GM10266 (cell line): Measurements from ENCODE around the gene MAP2K1.
"Not testable (repeated sequence)": the region's sequence is repeated elsewhere in the genome, so short reads cannot be mapped to it uniquely, and the experiment has no call there.

Experiments used
- DNase-seq: peaks from one replicate; pipeline ENCODE4 v3.0.0; 2012; ENCODE audit errors: extremely low spot score
- TF ChIP-seq, protein P1 (sequence below): IDR thresholded peaks from 2 replicates; pipeline ENCODE4 v1.5.1; 2012; ENCODE audit warnings: mild to moderate bottlenecking, low read depth; ENCODE audit not compliant: control insufficient read depth, insufficient read depth; ENCODE audit errors: missing control alignments

MAP2K1 gene

DNA sequence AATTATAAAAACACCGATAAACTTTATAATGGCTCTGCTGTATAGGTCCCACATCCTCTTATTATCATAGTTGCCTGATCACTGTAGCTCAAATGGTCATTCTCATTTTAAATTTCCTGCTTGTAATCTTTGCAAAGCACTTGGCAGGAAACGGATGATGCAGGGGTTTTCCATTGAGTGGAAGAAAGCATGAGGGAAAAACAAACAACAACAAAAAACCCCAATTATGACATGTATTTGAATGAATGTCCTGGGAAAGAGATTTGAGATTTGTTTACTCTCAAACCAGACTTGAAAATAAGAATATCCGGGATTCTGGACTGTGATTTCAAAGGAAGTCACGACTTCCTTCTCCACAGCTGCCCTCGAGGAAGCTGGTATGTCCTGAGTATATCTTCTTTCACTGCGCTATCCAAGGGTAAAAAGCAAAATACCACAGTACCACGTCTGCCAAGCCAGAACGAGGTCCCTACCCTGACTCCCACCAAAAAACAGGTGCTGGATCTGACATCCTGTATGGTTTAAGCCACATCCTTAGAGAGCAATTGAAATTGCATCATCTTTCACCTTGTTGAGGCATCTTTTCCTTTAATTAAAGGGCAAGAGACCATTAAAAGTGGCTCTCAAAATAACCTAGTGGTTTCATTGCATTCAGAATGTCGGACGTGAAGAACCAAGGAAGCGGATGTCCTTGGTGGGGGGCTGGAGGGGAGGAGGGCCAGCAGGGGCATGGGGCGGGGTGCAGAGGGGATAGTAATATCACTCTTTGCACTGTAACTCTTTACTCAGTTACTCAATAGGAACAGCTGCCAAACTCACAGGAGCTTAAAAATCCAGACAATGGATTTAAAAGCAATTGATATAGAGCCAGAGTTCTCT lies 16.7 kb upstream of the MAP2K1 start:
- TF ChIP-seq, protein P1, sequence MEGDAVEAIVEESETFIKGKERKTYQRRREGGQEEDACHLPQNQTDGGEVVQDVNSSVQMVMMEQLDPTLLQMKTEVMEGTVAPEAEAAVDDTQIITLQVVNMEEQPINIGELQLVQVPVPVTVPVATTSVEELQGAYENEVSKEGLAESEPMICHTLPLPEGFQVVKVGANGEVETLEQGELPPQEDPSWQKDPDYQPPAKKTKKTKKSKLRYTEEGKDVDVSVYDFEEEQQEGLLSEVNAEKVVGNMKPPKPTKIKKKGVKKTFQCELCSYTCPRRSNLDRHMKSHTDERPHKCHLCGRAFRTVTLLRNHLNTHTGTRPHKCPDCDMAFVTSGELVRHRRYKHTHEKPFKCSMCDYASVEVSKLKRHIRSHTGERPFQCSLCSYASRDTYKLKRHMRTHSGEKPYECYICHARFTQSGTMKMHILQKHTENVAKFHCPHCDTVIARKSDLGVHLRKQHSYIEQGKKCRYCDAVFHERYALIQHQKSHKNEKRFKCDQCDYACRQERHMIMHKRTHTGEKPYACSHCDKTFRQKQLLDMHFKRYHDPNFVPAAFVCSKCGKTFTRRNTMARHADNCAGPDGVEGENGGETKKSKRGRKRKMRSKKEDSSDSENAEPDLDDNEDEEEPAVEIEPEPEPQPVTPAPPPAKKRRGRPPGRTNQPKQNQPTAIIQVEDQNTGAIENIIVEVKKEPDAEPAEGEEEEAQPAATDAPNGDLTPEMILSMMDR, result no peak
- peak; percentile 47 for DNase-seq

DNA sequence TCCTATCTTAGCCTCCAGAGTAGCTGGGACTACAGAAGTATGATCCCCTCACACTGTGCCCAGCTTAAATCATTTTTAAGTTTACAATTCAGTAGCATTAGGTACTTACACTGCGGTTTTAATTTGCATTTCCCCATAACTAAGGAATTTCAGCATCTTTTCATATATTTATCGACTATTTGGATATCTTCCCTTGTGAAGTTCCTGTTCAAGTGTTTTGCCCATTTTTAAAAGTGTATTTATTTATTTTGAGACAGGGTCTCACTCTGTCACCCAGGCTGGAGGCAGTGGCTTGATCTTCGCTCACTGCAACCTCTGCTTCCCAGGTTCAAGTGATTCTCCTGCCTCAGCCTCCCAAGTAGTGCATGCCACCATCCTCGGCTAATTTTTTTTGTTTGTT lies 12.5 kb upstream of the MAP2K1 start:
- DNase-seq, result no peak
- TF ChIP-seq, protein P1, result no peak

DNA sequence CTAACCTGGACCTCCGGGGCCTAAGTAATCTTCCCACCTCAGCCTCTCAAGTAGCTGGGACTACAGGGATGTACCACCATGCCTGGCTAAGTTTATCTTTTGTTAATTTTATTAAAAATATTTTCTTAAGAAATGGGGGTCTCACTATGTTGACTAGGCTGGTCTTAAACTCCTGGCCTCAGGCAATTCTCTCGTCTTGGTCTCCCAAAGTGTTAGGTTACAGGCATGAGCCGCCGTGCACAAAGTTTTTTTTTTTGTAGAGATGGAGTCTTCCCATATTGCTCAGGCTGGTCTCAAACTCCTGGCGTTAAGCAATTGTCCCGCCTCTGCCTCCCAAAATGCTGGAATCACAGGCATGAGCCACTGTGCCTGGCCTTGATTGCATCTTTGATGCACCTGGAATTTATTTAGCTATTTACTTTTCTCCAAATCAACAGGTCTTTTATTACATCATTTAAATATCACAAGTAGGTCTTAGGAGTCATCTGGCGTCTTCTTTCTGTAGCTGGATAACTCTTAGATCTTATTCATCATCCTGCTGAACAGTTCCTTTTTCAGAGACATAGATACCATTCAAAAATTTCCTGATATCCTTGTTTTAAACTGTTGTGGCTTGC lies 7.8 kb upstream of the MAP2K1 start:
- TF ChIP-seq, protein P1, result no peak
- DNase-seq, result no peak

DNA sequence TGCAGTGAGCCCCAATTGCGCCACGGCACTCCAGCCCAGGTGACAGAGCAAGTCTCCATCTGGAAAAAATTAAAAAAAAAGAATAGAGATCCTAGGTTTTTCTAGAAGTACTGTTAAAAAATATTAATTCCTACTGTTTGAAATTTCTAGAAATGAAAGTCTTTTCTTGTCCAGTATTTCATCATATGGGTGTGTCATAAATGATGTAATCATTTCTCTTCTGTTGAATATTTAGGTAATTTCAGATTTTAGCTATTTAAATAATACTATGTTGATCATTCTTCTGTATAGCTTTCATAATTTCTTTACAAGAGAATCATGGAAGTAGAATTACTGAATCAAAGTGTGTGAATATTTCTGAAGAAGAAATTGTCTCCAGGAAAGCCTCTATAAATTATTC lies 5.3 kb upstream of the MAP2K1 start:
- DNase-seq, result not testable (repeated sequence)

DNA sequence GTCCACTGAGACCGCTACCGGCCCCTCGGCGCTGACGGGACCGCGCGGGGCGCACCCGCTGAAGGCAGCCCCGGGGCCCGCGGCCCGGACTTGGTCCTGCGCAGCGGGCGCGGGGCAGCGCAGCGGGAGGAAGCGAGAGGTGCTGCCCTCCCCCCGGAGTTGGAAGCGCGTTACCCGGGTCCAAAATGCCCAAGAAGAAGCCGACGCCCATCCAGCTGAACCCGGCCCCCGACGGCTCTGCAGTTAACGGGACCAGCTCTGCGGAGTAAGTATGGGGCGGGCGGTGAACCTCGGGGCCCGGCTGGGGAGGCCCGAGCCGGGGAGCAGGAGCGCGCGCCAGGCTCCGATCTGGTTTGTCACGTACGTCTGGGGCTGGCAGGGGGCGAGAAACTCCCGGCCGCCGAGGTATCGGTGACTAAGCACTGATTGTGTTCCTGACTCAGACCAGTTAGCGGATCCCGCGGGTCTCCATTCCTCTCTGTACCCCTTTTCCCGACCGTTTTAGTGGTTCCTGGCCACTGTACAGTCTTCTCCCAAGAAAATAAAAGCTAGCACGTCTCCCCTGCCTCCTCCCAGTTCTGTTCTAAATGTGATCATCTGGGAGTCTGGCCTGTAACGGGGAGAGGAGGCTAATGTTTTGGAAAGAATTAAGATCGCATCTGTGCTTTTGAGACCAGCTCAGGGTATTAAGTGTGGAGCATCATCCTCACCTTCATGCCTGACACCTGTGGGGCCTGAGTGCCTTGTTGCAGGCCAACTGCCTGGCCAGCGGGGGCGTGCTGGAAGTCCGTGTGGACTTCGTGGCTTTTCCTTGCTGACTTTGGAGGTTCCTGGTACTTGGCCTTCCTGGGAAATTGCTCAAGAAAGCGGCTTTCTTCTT lies 691 bp downstream of the MAP2K1 start:
- TF ChIP-seq, protein P1, result peak; percentile 48
- peak; percentile 61 for DNase-seq

DNA sequence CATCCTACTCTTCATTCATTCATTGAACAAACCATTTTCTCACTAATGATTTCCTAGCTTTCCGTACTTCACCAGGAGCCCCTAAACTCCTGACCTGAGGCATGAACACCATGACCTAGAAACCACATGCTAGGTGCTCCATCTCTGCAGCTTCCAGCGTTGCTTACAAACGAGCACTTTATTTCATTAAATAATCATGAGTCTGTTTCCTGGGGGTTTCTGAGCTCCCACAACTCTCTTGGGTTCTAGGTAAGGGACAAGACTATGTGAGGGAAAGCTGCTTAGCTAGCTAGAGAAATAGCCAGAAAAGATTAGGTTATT lies 1.3 kb downstream of the MAP2K1 start:
- TF ChIP-seq, protein P1, result no peak
- DNase-seq, result no peak

DNA sequence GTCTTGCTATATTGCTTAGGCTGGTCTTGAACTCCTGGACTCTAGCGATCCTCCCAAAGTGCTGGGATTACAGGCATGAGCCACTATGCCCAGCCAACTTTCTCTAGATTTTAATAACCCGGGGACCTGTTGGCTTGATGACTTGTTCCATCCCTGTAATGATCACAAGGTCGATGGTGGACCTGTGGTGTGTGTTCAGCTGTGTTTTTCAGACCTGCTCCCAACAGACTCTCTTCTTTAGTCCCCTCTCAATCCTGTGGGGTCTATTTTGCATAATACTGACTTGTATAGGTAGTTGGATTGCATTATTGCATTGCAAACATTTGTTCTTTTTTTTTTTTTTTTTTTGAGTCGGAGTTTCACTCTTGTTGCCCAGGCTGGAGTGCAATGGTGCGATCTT lies 1.9 kb downstream of the MAP2K1 start:
- TF ChIP-seq, protein P1, result no peak
- no peak for DNase-seq
